ENCODE measurements around the gene BRSK1. TPM values are rescaled to one million over a fixed set of nuclear protein-coding genes. Genes with fewer than 3 reads are reported as not detected.

BRSK1 gene
- total and polyA plus RNA-seq, 4 donors: 0.53 to 6.4 (median 1.5) TPM

GRCh38 chr19:55310498-55310897 is 26.7 kb downstream of the BRSK1 start:
- WGBS, 2 donors: 78 to 86% methylated on average over 7 of the region's 7 CpGs
- no peaks in the 10 kb centered on the region for H3K9me3 ChIP-seq (ENCODE audit: control insufficient read depth in 4 of 4, insufficient read depth in 3 of 4, low read length in 3 of 4)
- no peaks in the 10 kb centered on the region for H3K27me3 ChIP-seq (ENCODE audit: control insufficient read depth in 3 of 3, insufficient read depth in 3 of 3, low read length in 2 of 3)
- TF ChIP-seq CTCF (IDR thresholded peaks at IDR 0.05; ENCODE audit: control extremely low read depth, extremely low read depth): no peak
- H3K9ac ChIP-seq (ENCODE audit: insufficient read depth in 1 of 2, low read length in 2 of 2): no peak overlapping the region
- ATAC-seq (ENCODE audit: insufficient read depth, low FRiP score) (no peak), DNase-seq (no peak)
- H3K36me3 ChIP-seq (ENCODE audit: control insufficient read depth in 4 of 4, insufficient read depth in 4 of 4, low read length in 4 of 4): peaks cover 0 to 17% (median 3%) of the 10 kb centered on the region in 4 donors
- H3K27ac ChIP-seq (ENCODE audit: low read depth in 1 of 2, low read length in 1 of 2): no peak overlapping the region
- H3K4me3 ChIP-seq: no peak overlapping the region
- H3K4me1 ChIP-seq (ENCODE audit: control insufficient read depth in 5 of 5, insufficient read depth in 5 of 5, low read length in 5 of 5): no peaks in the 10 kb centered on the region

DNA sequence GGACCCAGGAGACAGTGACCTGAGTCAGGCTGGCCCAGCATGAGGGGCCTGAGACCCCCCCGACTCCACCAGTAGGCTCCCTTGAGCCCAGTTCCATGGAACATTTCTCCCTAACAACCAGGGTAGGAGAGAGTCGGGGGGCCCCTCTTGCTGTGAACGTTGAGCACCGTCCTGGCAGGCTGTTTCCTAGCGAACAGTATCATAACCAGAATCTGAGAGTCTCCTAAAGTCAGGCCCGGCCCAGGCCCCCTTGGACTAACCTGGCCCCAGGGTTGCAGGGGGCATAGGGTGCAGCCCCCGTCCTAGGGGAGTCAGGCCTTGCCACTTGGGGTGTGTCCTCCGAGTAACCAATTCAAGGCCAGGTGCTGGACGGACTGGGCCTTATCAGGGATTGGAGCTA is 27.6 kb downstream of the BRSK1 start:
- H3K9me3 ChIP-seq (ENCODE audit: control insufficient read depth in 4 of 4, insufficient read depth in 3 of 4, low read length in 3 of 4): peaks cover 0 to 2% (median 0%) of the 10 kb centered on the region in 4 donors
- H3K4me1 ChIP-seq (ENCODE audit: control insufficient read depth in 5 of 5, insufficient read depth in 5 of 5, low read length in 5 of 5): no peaks in the 10 kb centered on the region
- no peaks in the 10 kb centered on the region for H3K27me3 ChIP-seq (ENCODE audit: control insufficient read depth in 3 of 3, insufficient read depth in 3 of 3, low read length in 2 of 3)
- H3K27ac ChIP-seq (ENCODE audit: low read depth in 1 of 2, low read length in 1 of 2): no peak overlapping the region
- H3K36me3 ChIP-seq (ENCODE audit: control insufficient read depth in 4 of 4, insufficient read depth in 4 of 4, low read length in 4 of 4): peaks cover 0 to 14% (median 2%) of the 10 kb centered on the region in 4 donors
- TF ChIP-seq CTCF (IDR thresholded peaks at IDR 0.05; ENCODE audit: control extremely low read depth, extremely low read depth): no peak
- ATAC-seq (ENCODE audit: insufficient read depth, low FRiP score) (no peak), DNase-seq (no peak)
- no peak overlapping the region for H3K9ac ChIP-seq (ENCODE audit: insufficient read depth in 1 of 2, low read length in 2 of 2)
- WGBS, 2 donors: 88 to 94% methylated on average over 9 of the region's 9 CpGs
- no peak overlapping the region for H3K4me3 ChIP-seq

DNA sequence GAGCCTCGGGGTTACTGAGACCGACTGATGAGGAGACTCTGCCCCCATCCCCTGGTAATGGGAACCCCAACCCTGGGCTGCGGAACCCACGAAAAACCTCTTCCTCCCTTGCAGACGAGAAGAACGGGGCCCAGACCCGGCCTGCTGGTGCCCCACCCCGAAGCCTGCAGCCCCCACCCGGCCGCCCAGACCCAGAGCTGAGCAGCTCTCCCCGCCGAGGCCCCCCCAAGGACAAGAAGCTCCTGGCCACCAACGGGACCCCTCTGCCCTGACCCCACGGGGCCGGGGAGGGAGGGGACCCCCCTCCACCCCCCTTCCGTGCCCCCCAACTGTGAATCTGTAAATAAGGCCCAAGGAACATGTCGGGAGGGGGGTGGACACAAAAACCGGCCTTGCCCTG is 28.0 kb downstream of the BRSK1 start:
- H3K36me3 ChIP-seq (ENCODE audit: control insufficient read depth in 4 of 4, insufficient read depth in 4 of 4, low read length in 4 of 4): peaks cover 0 to 10% (median 3%) of the 10 kb centered on the region in 4 donors
- H3K9ac ChIP-seq (ENCODE audit: insufficient read depth in 1 of 2, low read length in 2 of 2): no peak overlapping the region
- whole genome bisulfite sequencing, 2 donors: 89% methylated on average over 18 of the region's 18 CpGs

More for the DNA sequence above, 28.0 kb downstream of the BRSK1 start:
- DNase-seq (no peak), ATAC-seq (ENCODE audit: insufficient read depth, low FRiP score) (no peak)
- no peak overlapping the region for H3K4me3 ChIP-seq
- no peaks in the 10 kb centered on the region for H3K4me1 ChIP-seq (ENCODE audit: control insufficient read depth in 5 of 5, insufficient read depth in 5 of 5, low read length in 5 of 5)
- no peak overlapping the region for H3K27ac ChIP-seq (ENCODE audit: low read depth in 1 of 2, low read length in 1 of 2)
- peaks cover 0 to 2% (median 0%) of the 10 kb centered on the region in 4 donors for H3K9me3 ChIP-seq (ENCODE audit: control insufficient read depth in 4 of 4, insufficient read depth in 3 of 4, low read length in 3 of 4)
- TF ChIP-seq CTCF (IDR thresholded peaks at IDR 0.05; ENCODE audit: control extremely low read depth, extremely low read depth): no peak
- H3K27me3 ChIP-seq (ENCODE audit: control insufficient read depth in 3 of 3, insufficient read depth in 3 of 3, low read length in 2 of 3): no peaks in the 10 kb centered on the region

Data from lung (tissue), 12 donors.